ENCODE data around the gene PNPLA6.

The PNPLA6 gene

DNA sequence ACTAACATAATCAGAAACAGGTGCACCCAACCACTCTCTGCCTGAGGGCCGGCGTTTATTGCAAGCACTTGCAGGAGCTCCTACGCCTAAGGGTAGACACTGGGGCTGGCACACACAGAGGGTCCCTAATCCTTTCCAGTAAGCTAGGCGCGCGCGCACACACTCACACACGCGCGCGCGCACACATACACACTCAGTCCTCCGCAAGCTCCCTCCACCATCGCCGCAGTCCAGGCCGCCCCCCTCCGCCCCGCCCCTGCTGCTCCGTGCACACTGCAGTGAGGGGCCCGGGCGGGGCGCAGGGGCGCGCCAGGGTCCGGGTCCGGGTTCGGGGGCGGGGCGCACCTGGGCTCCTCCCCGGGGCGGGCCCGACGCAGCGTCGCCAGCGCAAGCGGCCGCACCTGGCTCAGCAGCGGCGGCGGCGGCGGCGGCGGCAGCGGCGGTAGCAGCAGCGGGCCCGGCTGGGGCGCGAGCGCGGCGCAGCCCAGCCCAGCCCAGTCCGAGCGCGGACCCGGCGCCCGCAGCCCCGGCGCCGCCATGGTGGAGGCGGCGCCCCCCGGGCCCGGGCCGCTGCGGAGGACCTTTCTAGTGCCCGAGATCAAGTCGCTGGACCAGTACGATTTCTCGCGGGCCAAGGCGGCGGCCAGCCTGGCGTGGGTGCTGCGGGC, 60.1 kb downstream of the PNPLA6 start, which contains the start of gene CAMSAP3:
CAMSAP3 (plus strand) TSS at position 398 of the 668 bp plus-strand sequence; CDS start at position 538, 140 bp downstream.
- Histone ChIP-seq H3K27ac (ENCODE audit: low read depth, low read length) (no peak within 1 kb of the TSS), H3K9me2 (replicated peaks; ENCODE audit: control insufficient read depth, low read length) (no peaks in the 10 kb centered on the region), H3K9me3 (ENCODE audit: control insufficient read depth, insufficient read depth, low read length) (no peaks in the 10 kb centered on the region), H4K20me1 (ENCODE audit: control insufficient read depth, insufficient read depth, low read depth, low read length) (no peaks in the 10 kb centered on the region), H3K4me3 (ENCODE audit: low read length) (peak within 1 kb of the TSS; percentile 63), H3K79me2 (ENCODE audit: control insufficient read depth, low read length) (no peaks in the 10 kb centered on the region), H3F3A (ENCODE audit: control insufficient read depth, insufficient read depth) (no peaks in the 10 kb centered on the region), H3K4me1 (ENCODE audit: control insufficient read depth, low read length) (peaks cover 6% of the 10 kb centered on the region), H3K27me3 (ENCODE audit: control insufficient read depth, low read length) (peaks cover 17% of the 10 kb centered on the region), H3K36me3 (ENCODE audit: control insufficient read depth, low read length) (no peaks in the 10 kb centered on the region), H3K4me2 (ENCODE audit: low read length) (peak within 1 kb of the TSS; percentile 72)
- no peak for TF ChIP-seq EZH2phosphoT487 (IDR thresholded peaks at IDR 0.05; ENCODE audit: borderline replicate concordance, low read length)
- TF ChIP-seq, protein P1, sequence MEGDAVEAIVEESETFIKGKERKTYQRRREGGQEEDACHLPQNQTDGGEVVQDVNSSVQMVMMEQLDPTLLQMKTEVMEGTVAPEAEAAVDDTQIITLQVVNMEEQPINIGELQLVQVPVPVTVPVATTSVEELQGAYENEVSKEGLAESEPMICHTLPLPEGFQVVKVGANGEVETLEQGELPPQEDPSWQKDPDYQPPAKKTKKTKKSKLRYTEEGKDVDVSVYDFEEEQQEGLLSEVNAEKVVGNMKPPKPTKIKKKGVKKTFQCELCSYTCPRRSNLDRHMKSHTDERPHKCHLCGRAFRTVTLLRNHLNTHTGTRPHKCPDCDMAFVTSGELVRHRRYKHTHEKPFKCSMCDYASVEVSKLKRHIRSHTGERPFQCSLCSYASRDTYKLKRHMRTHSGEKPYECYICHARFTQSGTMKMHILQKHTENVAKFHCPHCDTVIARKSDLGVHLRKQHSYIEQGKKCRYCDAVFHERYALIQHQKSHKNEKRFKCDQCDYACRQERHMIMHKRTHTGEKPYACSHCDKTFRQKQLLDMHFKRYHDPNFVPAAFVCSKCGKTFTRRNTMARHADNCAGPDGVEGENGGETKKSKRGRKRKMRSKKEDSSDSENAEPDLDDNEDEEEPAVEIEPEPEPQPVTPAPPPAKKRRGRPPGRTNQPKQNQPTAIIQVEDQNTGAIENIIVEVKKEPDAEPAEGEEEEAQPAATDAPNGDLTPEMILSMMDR (IDR thresholded peaks at IDR 0.05; ENCODE audit: low read depth, low read length, poor library complexity, severe bottlenecking) = no peak

DNA sequence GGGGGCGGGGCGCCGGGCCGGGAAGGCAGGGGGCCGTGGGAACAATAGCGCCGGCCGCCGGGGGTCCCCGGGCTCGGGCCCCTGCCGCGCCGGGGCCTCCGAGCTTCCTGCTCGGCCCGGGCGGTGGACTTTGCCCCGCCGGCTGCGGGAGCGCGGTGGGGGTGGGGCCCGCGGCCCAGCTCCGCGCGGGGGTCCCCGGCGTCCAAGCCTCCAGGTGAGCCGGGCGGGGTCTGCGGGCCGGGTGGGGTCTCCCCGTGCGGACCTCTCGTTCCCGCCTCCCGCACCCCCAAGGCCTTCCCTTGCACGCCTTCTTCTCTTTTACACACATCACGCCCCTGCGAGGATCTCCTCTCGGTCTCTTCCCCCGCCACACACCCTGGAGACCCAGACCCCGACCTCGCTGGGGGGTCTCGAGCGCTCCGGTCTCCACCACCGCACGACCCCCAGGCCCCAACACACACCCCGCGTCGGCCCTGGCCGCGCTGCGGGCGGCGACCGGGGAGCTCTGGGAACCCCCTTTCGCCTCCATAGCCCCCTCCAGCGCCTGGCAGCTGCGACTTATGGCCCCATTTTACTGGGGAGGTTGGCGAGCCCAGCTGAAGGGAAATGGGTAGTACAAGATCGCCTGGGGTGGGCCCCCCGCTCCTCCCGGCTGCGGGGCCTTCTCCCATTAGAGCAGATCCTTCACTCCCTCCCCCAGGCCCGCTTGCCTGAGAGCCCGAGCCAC, 60.9 kb downstream of the PNPLA6 start:
- Histone ChIP-seq H3K4me1 (ENCODE audit: control insufficient read depth, low read length) (peaks cover 6% of the 10 kb centered on the region), H3K4me2 (ENCODE audit: low read length) (peak overlapping the region; percentile 72), H3F3A (ENCODE audit: control insufficient read depth, insufficient read depth) (no peaks in the 10 kb centered on the region), H4K20me1 (ENCODE audit: control insufficient read depth, insufficient read depth, low read depth, low read length) (no peaks in the 10 kb centered on the region), H3K36me3 (ENCODE audit: control insufficient read depth, low read length) (no peaks in the 10 kb centered on the region), H3K27ac (ENCODE audit: low read depth, low read length) (no peak overlapping the region), H3K79me2 (ENCODE audit: control insufficient read depth, low read length) (no peaks in the 10 kb centered on the region), H3K4me3 (ENCODE audit: low read length) (peak overlapping the region; percentile 53), H3K9me2 (replicated peaks; ENCODE audit: control insufficient read depth, low read length) (no peaks in the 10 kb centered on the region), H3K27me3 (ENCODE audit: control insufficient read depth, low read length) (peaks cover 17% of the 10 kb centered on the region), H3K9me3 (ENCODE audit: control insufficient read depth, insufficient read depth, low read length) (no peaks in the 10 kb centered on the region)
- TF ChIP-seq, protein P1 (IDR thresholded peaks at IDR 0.05; ENCODE audit: low read depth, low read length, poor library complexity, severe bottlenecking) = no peak
- peak; percentile 68; the same call in 1 of the 2 replicates for TF ChIP-seq EZH2phosphoT487 (IDR thresholded peaks at IDR 0.05; ENCODE audit: borderline replicate concordance, low read length)

DNA sequence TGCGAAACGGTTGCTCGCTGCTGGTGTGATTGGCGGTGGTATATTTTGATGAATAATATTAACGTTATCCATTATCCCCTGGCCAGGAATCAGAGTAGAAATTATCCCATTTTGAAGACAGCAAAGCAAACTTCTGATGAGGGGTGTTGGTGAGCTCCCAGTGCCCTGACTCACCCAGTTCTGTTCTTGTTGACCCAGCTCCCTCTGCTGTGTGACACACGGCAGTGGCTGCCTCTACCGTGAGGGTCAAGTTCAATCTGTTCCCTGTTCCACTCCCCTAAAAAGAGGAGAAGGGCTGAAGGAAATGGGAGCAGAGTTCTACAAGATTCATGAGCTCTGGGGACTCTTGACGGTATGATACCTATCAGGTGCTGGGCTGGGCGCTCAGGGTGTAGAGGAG, 62.2 kb downstream of the PNPLA6 start:
- H3K79me2 ChIP-seq (ENCODE audit: control insufficient read depth, low read length) = no peaks in the 10 kb centered on the region
- H3K9me3 ChIP-seq (ENCODE audit: control insufficient read depth, insufficient read depth, low read length) = no peaks in the 10 kb centered on the region
- no peak overlapping the region for H3K4me2 ChIP-seq (ENCODE audit: low read length)
- TF ChIP-seq, protein P1 (IDR thresholded peaks at IDR 0.05; ENCODE audit: low read depth, low read length, poor library complexity, severe bottlenecking) = no peak
- TF ChIP-seq EZH2phosphoT487 (IDR thresholded peaks at IDR 0.05; ENCODE audit: borderline replicate concordance, low read length) = no peak
- H3K27ac ChIP-seq (ENCODE audit: low read depth, low read length) = no peak overlapping the region
- no peaks in the 10 kb centered on the region for H3F3A ChIP-seq (ENCODE audit: control insufficient read depth, insufficient read depth)
- peaks cover 17% of the 10 kb centered on the region for H3K27me3 ChIP-seq (ENCODE audit: control insufficient read depth, low read length)
- no peaks in the 10 kb centered on the region for H4K20me1 ChIP-seq (ENCODE audit: control insufficient read depth, insufficient read depth, low read depth, low read length)
- H3K9me2 ChIP-seq (replicated peaks; ENCODE audit: control insufficient read depth, low read length) = no peaks in the 10 kb centered on the region
- peaks cover 6% of the 10 kb centered on the region for H3K4me1 ChIP-seq (ENCODE audit: control insufficient read depth, low read length)
- no peak overlapping the region for H3K4me3 ChIP-seq (ENCODE audit: low read length)
- H3K36me3 ChIP-seq (ENCODE audit: control insufficient read depth, low read length) = no peaks in the 10 kb centered on the region
